Bronchial epithelial cell (primary cell): ENCODE results near the gene MRPL48. TPM values are rescaled to one million over a fixed set of nuclear protein-coding genes. Genes with fewer than 3 reads are reported as not detected.
A peak's percentile ranks its signal among the peaks of the same experiment; 100 is the strongest.
"Not testable (repeated sequence)": the region's sequence is repeated elsewhere in the genome, so short reads cannot be mapped to it uniquely, and the experiment has no call there.

Source experiments
- DNase-seq: peaks from one replicate; pipeline ENCODE4 v3.0.0-alpha.2; 2010; ENCODE audit warnings: low read depth
- FAIRE-seq: peaks from 2 replicates; lab custom pipeline; 2011; peaks lifted over from hg19 to GRCh38; lab: Jason Lieb, UNC
- H3K27me3 ChIP-seq: 2 replicates; pipeline ENCODE4 v1.5.1; 2011; ENCODE audit warnings: low read length; ENCODE audit not compliant: control insufficient read depth, insufficient read depth
- H3K36me3 ChIP-seq: 2 replicates; pipeline ENCODE4 v1.5.1; 2011; ENCODE audit warnings: low read length; ENCODE audit not compliant: control insufficient read depth, insufficient read depth
- H3K4me3 ChIP-seq: 2 replicates; pipeline ENCODE4 v1.5.1; 2011; ENCODE audit warnings: mild to moderate bottlenecking, low read depth, low read length, control low read depth
- CTCF ChIP-seq: IDR thresholded peaks from 2 replicates; pipeline ENCODE4 v1.5.1; 2011; ENCODE audit warnings: mild to moderate bottlenecking, moderate library complexity, low read length, control low read depth, inconsistent platforms; ENCODE audit not compliant: insufficient read depth, severe bottlenecking
- total RNA-seq: library from RNA; depleted of rRNA; stranded (reverse); fragments of >200 nt; gene quantifications from 2 replicates; pipeline ENCODE4 v1.2.1, GENCODE V29; 2014

Gene MRPL48
- total RNA-seq, 1 donor from 2014 or later, result 37.1 TPM

DNA sequence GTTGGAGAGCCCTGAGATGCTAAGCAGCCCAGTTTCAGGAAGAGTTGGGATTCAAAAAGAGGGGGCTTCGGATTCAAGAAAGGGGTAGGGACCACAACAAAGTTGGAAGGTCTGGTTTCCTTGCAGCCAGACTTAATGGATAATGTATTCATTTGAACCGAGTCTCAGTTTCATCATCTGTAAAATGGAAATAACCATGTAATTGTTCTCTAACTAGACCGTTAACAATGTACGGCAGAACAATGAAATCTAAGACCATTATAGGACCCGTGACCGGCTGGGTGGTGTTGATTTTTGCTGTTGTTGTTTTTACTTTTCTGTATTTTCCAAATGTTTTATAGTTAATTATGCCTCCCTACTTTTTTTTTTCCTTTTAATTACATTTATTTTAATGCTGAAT is 6.4 kb upstream of the MRPL48 start:
- Histone ChIP-seq H3K36me3 (no peaks in the 10 kb centered on the region), H3K4me3 (no peak overlapping the region), H3K27me3 (no peaks in the 10 kb centered on the region)
- no peak for DNase-seq
- FAIRE-seq, result no peak
- TF ChIP-seq CTCF, result no peak

GRCh38 chr11:73783483-73784020 is 4.1 kb upstream of the MRPL48 start:
- no peak for TF ChIP-seq CTCF
- Histone ChIP-seq H3K36me3 (no peaks in the 10 kb centered on the region), H3K27me3 (no peaks in the 10 kb centered on the region), H3K4me3 (no peak overlapping the region)
- DNase-seq, result no peak
- no peak for FAIRE-seq

DNA sequence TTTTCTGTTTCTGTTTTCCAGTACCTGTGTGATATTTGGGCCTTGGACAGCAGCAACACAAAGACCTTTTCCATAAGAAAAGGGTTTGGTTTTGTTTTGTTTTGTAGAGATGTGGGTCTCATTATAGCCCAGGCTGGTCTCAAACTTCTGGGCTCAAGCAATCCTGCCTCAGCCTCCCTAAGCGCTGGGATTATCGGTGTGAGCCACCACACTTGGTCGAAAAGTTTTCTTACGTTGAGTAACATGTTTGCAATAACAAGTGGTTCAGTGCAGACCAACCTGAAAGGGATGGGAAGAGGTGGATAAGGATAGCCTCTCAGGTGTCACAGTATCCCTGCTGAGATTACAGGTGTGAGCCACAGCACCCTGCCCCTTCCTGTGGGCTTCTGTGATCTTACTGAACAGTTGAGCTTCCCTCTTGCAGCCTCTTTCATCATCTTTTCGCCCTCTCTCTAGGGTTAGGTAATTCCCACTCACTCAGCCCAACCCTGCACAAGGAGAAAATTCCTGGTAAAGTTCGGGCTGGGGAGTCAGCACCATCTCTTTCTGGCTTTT is 3.5 kb upstream of the MRPL48 start:
- DNase-seq (peak; percentile 25), FAIRE-seq (no peak)
- H3K27me3 ChIP-seq, result no peaks in the 10 kb centered on the region
- H3K36me3 ChIP-seq, result no peaks in the 10 kb centered on the region
- H3K4me3 ChIP-seq, result no peak overlapping the region
- TF ChIP-seq CTCF, result no peak

GRCh38 chr11:73784734-73785133 is 2.9 kb upstream of the MRPL48 start:
- H3K4me3 ChIP-seq, result no peak overlapping the region
- FAIRE-seq, result no peak
- no peaks in the 10 kb centered on the region for H3K27me3 ChIP-seq
- TF ChIP-seq CTCF, result no peak
- no peak for DNase-seq
- H3K36me3 ChIP-seq, result no peaks in the 10 kb centered on the region

GRCh38 chr11:73785467-73785866 is 2.2 kb upstream of the MRPL48 start:
- H3K4me3 ChIP-seq, H3K27me3 ChIP-seq, H3K36me3 ChIP-seq, FAIRE-seq, DNase-seq: not testable (repeated sequence)

- TF ChIP-seq CTCF, result no peak
- FAIRE-seq, result no peak
Measured at GRCh38 chr11:73787051-73787642, 527 bp upstream of the MRPL48 start.

More at GRCh38 chr11:73787051-73787642, 527 bp upstream of the MRPL48 start:
- H3K36me3 ChIP-seq, result no peaks in the 10 kb centered on the region
- H3K27me3 ChIP-seq, result no peaks in the 10 kb centered on the region
- H3K4me3 ChIP-seq, result peak overlapping the region; percentile 83
- no peak for DNase-seq
